ENCODE measurements around the gene METTL27.

GRCh38 chr7:73827567-73828106, 14.7 kb downstream of the METTL27 start:
- no peak for TF ChIP-seq CTCF (IDR thresholded peaks at IDR 0.05 in 4 of 5, conservative IDR thresholded peaks at IDR 0.05 in 1 of 5)
- no peak for TF ChIP-seq POLR2A (IDR thresholded peaks at IDR 0.05)
